MCF 10A (cell line): Measurements from ENCODE around the gene HOXA1. TPM values are rescaled to one million over a fixed set of nuclear protein-coding genes. Genes with fewer than 3 reads are reported as not detected.

Experiments used
- BruUV-seq: library from RNA; stranded (reverse); fragments of 400-500 nt; replicated peaks from 2 replicates; lab custom pipeline; 2021; lab: Mats Ljungman, UMichigan
- CTCF ChIA-PET: fragments of 300-600 bp; sonication (Branson Sonifier 250); formaldehyde crosslinking; extraction: SDS; loops from one replicate; lab custom pipeline; 2021; ENCODE audit warnings: antibody characterized with exemption, inconsistent platforms; lab: Yijun Ruan, JAX
- POLR2A ChIA-PET: fragments of 300-600, 350-650 bp; sonication (Branson Sonifier 250); formaldehyde crosslinking; extraction: SDS; loops from one replicate; lab custom pipeline; 2020; ENCODE audit warnings: antibody characterized with exemption, inconsistent platforms; lab: Yijun Ruan, JAX
- DNase-seq: peaks from one replicate; pipeline ENCODE4 v3.0.0-alpha.2; 2018; ENCODE audit not compliant: unreplicated experiment
- H3K27ac Mint-ChIP-seq: one replicate; pipeline ENCODE4 v1.8.0; 2022; ENCODE audit warnings: mild to moderate bottlenecking, low read depth, mixed read lengths; ENCODE audit not compliant: unreplicated experiment
- H3K27me3 Mint-ChIP-seq: one replicate; pipeline ENCODE4 v1.8.0; 2022; ENCODE audit warnings: mixed read lengths; ENCODE audit not compliant: insufficient read depth, unreplicated experiment
- H3K36me3 Mint-ChIP-seq: one replicate; pipeline ENCODE4 v1.8.0; 2022; ENCODE audit warnings: mild to moderate bottlenecking, moderate library complexity, mixed read lengths; ENCODE audit not compliant: insufficient read depth, unreplicated experiment
- H3K4me1 Mint-ChIP-seq: one replicate; pipeline ENCODE4 v1.8.0; 2022; ENCODE audit warnings: mixed read lengths; ENCODE audit not compliant: insufficient read depth, unreplicated experiment
- H3K4me3 Mint-ChIP-seq: one replicate; pipeline ENCODE4 v1.8.0; 2022; ENCODE audit warnings: mild to moderate bottlenecking, moderate library complexity, mixed read lengths; ENCODE audit not compliant: unreplicated experiment
- H3K9me3 Mint-ChIP-seq: one replicate; pipeline ENCODE4 v1.8.0; 2022; ENCODE audit warnings: mixed read lengths; ENCODE audit not compliant: unreplicated experiment
- intact Hi-C: fragments of 100-400 bp; cut with micrococcal nuclease; formaldehyde crosslinking; loops from 2 replicates; pipeline ENCODE4 v1.14.1; 2022
- total RNA-seq: library from RNA; stranded (reverse); gene quantifications from 2 replicates; pipeline ENCODE4 v1.2.3, GENCODE V29; 2022
- TF ChIP-seq, protein P1 (sequence below): fragments of 200-600 bp; IDR thresholded peaks from one replicate; pipeline ENCODE4 v1.8.0; 2022; ENCODE audit warnings: antibody characterized with exemption, mild to moderate bottlenecking; ENCODE audit not compliant: unreplicated experiment

HOXA1 gene
- total RNA-seq, 1 experiment from 2014 or later: 5.6 TPM

DNA sequence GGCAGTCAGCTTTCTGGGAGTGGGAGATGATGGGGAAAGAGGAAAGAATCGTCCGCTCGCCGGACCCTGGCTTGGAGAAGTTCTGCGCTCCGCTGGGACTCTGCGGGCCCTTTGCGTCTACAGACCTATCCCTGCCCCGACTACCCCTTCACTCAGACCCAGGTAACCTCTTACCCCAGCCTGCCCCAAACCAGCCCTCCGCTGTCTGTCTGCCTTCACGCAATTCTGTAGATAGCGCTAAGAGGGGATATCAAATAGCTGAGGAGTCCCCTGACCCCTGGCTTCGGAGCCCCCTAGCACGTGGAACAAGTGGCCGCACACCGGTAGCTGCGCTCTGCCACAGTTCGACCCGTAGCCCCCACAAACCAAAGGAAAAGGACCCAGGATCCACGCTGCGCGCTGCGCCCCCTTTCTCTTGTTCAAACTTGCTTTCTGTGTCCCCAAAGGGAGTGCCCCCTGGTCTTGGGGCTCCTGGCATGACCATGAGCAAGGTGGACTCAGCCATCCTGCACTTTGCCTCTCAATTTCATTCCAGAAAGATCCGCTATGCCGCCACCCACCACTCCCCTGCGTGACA is 27.8 kb upstream of the HOXA1 start:
- intact Hi-C loops: no loop called here

DNA sequence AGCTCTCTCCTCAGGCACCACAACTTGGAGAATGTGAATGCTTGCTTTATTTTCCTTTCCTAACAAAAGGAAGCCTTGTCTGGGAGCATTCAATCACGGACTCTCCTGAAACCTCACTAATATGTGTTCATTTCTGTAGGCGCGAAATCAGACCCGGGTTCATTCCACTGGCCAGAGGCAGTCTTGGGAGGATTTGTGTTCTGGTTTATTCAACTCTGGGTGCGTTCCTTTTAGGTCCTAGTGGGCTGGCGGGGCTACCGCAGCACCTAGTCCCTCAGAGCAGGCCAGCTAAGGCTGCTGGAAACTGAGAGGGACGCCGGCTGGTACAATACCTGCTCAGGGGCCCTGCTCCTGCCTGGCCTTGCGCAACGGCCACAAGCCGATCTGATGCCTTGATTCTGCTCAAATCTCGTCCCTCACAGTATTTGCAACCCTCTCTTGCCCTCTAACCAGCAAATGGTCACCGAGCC is 27.2 kb upstream of the HOXA1 start:
- POLR2A ChIA-PET: interaction anchor here (0.6 to 15.3 kb wide), 11 partner anchors 8 to 272 kb away, joined by 3 to 485 read pairs (median 30); partner anchors contain the start of genes HOXA1, HOXA5 and SKAP2
- Mint-ChIP-seq H3K9me3 (no peaks in the 10 kb centered on the region), H3K4me1 (peaks cover 15% of the 10 kb centered on the region), H3K27me3 (no peaks in the 10 kb centered on the region), H3K27ac (peak overlapping the region; percentile 98), H3K36me3 (peaks cover 31% of the 10 kb centered on the region), H3K4me3 (peak overlapping the region; percentile 94)
- DNase-seq: no peak
- no TSS peak for BruUV-seq
- intact Hi-C loops: no loop called here
- TF ChIP-seq, protein P1, sequence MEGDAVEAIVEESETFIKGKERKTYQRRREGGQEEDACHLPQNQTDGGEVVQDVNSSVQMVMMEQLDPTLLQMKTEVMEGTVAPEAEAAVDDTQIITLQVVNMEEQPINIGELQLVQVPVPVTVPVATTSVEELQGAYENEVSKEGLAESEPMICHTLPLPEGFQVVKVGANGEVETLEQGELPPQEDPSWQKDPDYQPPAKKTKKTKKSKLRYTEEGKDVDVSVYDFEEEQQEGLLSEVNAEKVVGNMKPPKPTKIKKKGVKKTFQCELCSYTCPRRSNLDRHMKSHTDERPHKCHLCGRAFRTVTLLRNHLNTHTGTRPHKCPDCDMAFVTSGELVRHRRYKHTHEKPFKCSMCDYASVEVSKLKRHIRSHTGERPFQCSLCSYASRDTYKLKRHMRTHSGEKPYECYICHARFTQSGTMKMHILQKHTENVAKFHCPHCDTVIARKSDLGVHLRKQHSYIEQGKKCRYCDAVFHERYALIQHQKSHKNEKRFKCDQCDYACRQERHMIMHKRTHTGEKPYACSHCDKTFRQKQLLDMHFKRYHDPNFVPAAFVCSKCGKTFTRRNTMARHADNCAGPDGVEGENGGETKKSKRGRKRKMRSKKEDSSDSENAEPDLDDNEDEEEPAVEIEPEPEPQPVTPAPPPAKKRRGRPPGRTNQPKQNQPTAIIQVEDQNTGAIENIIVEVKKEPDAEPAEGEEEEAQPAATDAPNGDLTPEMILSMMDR: no peak
- CTCF ChIA-PET: interaction anchor here (0.5 to 4.2 kb wide), 4 partner anchors 12 to 264 kb away, joined by 3 to 19 read pairs (median 4); no protein-coding TSS in a partner anchor

More for the DNA sequence above, 27.8 kb upstream of the HOXA1 start:
- no TSS peak for BruUV-seq
- Mint-ChIP-seq H3K36me3 (peaks cover 29% of the 10 kb centered on the region), H3K27me3 (no peaks in the 10 kb centered on the region), H3K27ac (peak overlapping the region; percentile 98), H3K4me1 (peaks cover 15% of the 10 kb centered on the region), H3K9me3 (no peaks in the 10 kb centered on the region), H3K4me3 (peak overlapping the region; percentile 94)
- TF ChIP-seq, protein P1: no peak
- ChIA-PET POLR2A (interaction anchor here (1.3 to 12.2 kb wide), 8 partner anchors 9 to 267 kb away, joined by 4 to 485 read pairs (median 43); partner anchors contain the start of genes HOXA1 and HOXA5), CTCF (interaction anchor here (4.2 kb wide), 1 partner anchor 24 kb away, joined by 19 read pairs; no protein-coding TSS in a partner anchor)
- DNase-seq: no peak

DNA sequence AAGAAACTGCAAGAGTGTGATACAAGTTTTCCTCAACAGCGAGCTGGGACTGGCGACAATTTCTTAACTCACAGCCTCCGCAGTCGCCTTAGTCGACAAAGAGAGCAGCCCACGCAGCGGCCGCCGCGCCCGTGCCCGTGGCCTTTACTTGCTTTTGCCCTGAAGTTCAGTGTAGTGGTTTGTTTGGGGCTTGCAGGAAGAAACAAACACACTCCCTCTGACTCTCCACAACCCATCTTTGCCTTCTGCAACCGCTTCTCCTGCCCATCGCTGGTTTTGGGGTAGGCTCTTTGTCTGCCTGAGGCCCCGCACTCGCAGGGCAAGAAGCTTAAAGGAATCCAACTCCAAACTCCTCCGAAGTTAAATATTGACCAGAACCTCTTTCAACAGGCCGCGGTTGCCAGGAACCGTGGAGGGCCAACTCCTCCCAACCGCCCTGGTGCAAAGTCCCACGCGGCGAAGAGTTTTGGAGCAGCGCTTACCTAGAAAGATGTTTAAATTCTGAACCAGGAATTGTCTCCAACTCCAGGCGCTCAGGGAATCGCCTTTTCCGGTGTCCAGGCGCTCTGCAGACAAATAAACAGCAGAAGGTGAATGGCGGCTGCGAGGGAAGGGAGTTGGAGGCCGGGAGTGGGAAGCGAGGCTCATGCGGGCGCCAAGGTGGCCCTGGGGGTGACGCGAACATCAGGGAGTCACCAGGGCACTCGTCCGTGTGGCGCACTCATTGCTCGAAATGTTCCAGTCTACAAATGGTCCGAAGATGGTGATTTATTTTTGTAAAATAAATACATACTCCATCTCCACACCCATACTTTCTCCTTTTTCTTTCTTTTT is 26.5 kb upstream of the HOXA1 start:
- peak overlapping the region; percentile 94 for H3K4me3 Mint-ChIP-seq
- TF ChIP-seq, protein P1: no peak
- no peaks in the 10 kb centered on the region for H3K27me3 Mint-ChIP-seq
- ChIA-PET POLR2A (interaction anchor here (0.6 to 15.3 kb wide), 15 partner anchors 8 to 272 kb away, joined by 3 to 485 read pairs (median 12); partner anchors contain the start of genes HOXA1, HOXA5, HOXA9 and SKAP2), CTCF (interaction anchor here (1.0 to 4.2 kb wide), 8 partner anchors 11 to 266 kb away, joined by 3 to 19 read pairs (median 5); no protein-coding TSS in a partner anchor)
- peak overlapping the region; percentile 98 for H3K27ac Mint-ChIP-seq
- DNase-seq: peak; percentile 33
- peaks cover 31% of the 10 kb centered on the region for H3K36me3 Mint-ChIP-seq
- peaks cover 15% of the 10 kb centered on the region for H3K4me1 Mint-ChIP-seq
- TSS peak; percentile 54 for BruUV-seq
- intact Hi-C loops: no loop called here
- H3K9me3 Mint-ChIP-seq: no peaks in the 10 kb centered on the region
